ENCODE results near the gene EID2B.

Gene EID2B, protein sequence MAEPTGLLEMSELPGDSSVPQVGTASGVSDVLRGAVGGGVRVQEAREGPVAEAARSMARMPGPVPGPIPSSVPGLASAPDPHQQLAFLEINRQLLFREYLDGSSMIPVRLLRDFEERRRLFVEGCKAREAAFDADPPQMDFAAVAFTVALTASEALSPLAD

DNA sequence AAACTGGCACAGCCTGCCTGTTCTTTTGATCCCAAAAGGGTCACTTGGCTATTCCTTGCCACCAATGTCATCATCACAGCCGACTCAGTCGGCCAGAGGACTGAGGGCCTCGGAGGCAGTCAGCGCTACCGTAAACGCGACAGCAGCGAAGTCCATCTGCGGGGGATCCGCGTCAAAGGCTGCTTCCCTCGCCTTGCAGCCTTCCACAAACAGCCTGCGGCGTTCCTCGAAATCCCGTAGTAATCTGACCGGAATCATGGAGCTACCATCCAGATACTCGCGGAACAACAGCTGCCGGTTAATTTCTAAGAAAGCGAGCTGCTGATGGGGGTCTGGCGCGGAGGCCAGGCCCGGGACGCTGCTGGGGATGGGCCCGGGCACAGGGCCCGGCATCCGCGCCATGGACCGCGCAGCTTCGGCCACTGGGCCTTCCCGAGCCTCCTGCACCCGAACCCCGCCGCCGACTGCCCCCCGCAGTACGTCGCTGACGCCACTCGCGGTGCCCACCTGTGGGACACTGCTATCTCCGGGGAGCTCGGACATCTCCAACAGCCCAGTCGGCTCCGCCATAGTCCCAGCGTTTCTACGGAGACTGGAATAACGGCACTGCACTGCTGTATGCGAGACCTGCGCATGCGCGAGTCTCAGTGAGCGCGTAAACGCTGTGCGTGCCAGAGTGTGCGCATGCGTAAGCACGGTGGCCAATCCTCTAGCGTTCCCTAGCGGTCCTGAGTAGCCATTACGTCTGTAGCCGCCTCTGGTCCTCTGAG, at the start of gene EID2B:
EID2B (minus strand) TSS at position 620 of the 770 bp plus-strand sequence; CDS start at position 570, 50 bp downstream.
- DNase-seq (ENCODE audit: low spot score in 2 of 2) = peak; percentile 93 to 95
- peak; percentile 88 for ATAC-seq (ENCODE audit: low read depth)
- Mint-ChIP-seq H3K4me3 (peak within 1 kb of the TSS; percentile 94), H3K27ac (peak within 1 kb of the TSS; percentile 90), H3K9me3 (no peaks in the 10 kb centered on the region), H3K36me3 (no peaks in the 10 kb centered on the region), H3K27me3 (no peaks in the 10 kb centered on the region), H3K4me1 (peaks cover 9% of the 10 kb centered on the region)

DNA sequence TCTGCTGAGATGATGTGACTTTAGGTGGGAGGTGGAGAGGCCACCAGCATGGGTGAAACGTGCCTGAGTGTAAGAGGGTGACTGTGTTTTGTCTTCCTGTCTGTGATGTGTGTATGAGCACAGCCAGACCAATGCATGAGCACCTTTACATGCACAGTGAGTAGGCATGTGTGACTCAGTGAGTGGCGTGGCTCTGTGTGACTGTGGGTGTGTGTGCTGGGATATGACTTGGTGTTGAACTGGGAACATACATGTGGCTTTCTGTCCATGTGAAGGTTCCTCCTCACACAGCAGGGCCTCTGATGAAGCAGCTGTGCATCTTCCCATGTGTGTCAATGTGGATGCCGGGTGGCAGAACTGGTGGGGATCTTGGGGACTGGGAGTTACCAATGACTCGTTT, 49.8 kb upstream of the EID2B start:
- DNase-seq (ENCODE audit: low spot score in 2 of 2) (no peak), ATAC-seq (ENCODE audit: low read depth) (no peak)

DNA sequence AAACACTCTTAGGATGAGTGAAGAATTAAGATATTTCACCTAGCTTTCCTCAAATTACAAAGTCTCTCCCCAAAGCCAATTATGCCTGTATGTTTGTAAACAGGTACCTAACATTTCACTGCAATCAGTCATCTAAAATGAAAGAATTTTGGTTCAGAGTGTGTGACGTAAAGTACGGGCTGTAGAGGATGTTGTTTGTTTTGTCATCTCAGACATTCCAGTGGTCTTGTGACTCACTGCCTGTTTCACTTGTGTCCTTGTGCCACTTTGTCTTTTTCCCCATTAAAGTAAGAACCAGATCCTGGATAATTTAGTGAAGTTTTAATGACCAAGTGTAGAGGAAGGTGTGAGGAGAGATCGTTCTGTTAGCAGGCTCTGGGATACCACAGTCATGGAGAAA, 36.0 kb upstream of the EID2B start:
- peaks cover 1% of the 10 kb centered on the region for H3K36me3 Mint-ChIP-seq
- peaks cover 7% of the 10 kb centered on the region for H3K9me3 Mint-ChIP-seq
- ATAC-seq (ENCODE audit: low read depth) (no peak), DNase-seq (ENCODE audit: low spot score in 2 of 2) (no peak)
- H3K27ac Mint-ChIP-seq = no peak overlapping the region
- H3K27me3 Mint-ChIP-seq = peaks cover 12% of the 10 kb centered on the region
- no peaks in the 10 kb centered on the region for H3K4me1 Mint-ChIP-seq
- H3K4me3 Mint-ChIP-seq = no peak overlapping the region

More for the DNA sequence above, 49.8 kb upstream of the EID2B start:
- no peak overlapping the region for H3K4me3 Mint-ChIP-seq
- peaks cover 12% of the 10 kb centered on the region for H3K27me3 Mint-ChIP-seq
- H3K4me1 Mint-ChIP-seq = peaks cover 3% of the 10 kb centered on the region
- no peak overlapping the region for H3K27ac Mint-ChIP-seq
- peaks cover 8% of the 10 kb centered on the region for H3K9me3 Mint-ChIP-seq
- peaks cover 2% of the 10 kb centered on the region for H3K36me3 Mint-ChIP-seq

DNA sequence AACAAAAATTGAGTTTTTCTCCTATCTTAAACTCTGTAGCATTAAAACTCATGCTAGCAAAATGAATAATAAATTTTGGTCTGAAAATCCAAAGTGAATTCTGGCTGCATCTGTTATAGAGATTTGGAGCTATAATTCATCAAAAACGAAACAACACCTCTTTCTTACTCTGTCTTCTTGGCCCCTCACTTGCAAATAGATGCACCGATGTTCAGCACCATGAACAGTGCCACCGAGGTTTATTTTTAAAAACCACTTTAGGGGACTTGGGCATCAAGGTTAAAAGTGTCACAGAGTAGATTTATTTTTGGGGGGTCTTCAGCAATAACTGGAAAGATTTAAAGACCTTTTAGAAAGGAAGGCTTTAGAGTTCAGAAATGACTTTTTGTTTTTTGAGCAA, 33.4 kb upstream of the EID2B start:
- Mint-ChIP-seq H3K9me3 (no peaks in the 10 kb centered on the region), H3K4me1 (no peaks in the 10 kb centered on the region), H3K4me3 (no peak overlapping the region), H3K36me3 (no peaks in the 10 kb centered on the region), H3K27ac (no peak overlapping the region), H3K27me3 (peaks cover 6% of the 10 kb centered on the region)
- DNase-seq (ENCODE audit: low spot score in 2 of 2) (no peak), ATAC-seq (ENCODE audit: low read depth) (no peak)

DNA sequence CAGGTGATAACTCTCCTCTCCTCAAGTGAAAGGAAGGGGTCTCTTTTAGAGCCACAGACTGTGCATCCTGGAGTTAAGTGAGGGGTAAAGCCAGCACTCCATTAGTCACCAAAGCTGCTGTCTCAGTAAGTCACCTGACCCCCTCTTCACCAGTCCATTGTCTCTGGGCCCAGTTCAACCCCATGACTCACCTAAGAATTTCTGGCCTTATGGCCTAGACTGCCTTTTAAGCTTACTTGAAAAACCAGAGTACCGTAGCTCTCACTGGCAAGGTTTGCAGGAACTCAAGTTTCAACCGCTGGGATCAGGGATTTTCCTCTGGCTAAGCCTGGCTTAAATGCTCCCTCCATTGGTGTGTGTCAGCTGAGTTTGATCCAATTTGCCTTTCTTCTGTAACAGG, 30.8 kb upstream of the EID2B start:
- H3K27ac Mint-ChIP-seq = no peak overlapping the region
- DNase-seq (ENCODE audit: low spot score in 2 of 2) (no peak), ATAC-seq (ENCODE audit: low read depth) (no peak)
- H3K4me1 Mint-ChIP-seq = peaks cover 6% of the 10 kb centered on the region
- H3K27me3 Mint-ChIP-seq = no peaks in the 10 kb centered on the region
- H3K4me3 Mint-ChIP-seq = no peak overlapping the region
- H3K9me3 Mint-ChIP-seq = no peaks in the 10 kb centered on the region
- H3K36me3 Mint-ChIP-seq = no peaks in the 10 kb centered on the region

DNA sequence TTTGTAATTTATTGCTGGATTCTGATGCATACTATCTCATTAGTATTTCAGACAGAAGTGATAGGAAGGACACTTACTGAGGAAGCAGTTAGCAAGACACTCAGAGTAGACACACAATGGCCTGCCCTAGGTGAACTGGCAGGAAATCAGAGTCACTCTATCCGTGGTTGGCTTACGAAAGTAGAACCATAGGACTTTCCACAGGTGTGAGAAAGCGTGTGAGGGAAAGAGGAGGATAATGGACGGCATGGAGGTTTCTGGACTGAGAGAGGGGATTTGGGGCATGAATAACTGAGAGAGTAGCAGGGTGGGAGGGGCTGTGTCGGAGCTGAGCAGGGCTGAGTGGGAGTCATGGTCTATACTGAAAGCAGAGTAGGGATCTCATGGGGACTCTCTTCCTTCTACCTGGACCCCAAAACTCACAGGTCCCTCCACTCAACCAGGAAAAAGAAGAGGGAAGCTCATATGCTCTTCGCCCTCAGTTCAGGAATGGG, 26.0 kb upstream of the EID2B start:
- peak; percentile 69 for ATAC-seq (ENCODE audit: low read depth)
- no peaks in the 10 kb centered on the region for H3K27me3 Mint-ChIP-seq
- DNase-seq (ENCODE audit: low spot score in 2 of 2) = no peak

DNA sequence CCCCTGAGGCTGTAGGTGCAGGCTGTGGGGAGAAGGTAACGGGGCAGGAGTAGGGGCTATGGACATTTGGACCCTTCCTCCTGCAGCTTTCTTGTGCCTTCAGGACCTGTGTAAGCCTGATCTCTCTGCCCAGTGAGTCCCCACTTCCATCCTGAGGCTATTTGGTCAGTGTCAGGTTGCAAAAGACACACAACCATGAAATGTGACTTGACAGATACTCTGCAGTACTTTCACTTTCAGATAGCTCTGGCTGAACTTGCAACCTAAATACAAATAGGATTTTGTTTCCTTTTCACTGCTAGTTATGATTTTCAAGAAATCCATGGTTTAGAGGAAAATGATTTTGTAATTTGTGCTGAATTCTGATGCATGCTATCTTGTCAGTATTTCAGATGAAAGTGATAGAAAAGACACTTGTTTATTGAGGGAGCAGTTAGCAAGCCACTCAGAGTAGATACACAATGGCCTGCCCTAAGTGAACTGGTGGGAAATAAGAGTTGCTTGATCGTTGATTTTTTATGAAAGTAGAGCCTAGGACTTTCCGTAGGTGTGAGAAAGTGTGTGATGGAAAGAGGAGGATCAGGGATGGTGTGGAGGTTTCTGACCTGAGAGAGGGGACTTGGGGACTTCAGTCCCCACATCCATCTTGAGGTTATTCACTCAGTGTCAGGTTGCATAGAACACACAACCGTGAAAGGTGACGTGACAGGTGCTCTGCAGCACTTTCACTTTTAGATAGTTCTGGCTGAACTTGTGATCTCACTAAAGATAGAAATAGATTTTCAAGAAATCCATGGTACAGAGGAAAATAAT, 25.4 kb upstream of the EID2B start:
- H3K9me3 Mint-ChIP-seq = no peaks in the 10 kb centered on the region
- peaks cover 28% of the 10 kb centered on the region for H3K4me1 Mint-ChIP-seq
- H3K36me3 Mint-ChIP-seq = no peaks in the 10 kb centered on the region
- H3K27me3 Mint-ChIP-seq = no peaks in the 10 kb centered on the region
- peak overlapping the region; percentile 77 for H3K4me3 Mint-ChIP-seq
- ATAC-seq (ENCODE audit: low read depth) (peak; percentile 76), DNase-seq (ENCODE audit: low spot score in 2 of 2) (no peak)
- H3K27ac Mint-ChIP-seq = peak overlapping the region; percentile 86

More for the DNA sequence above, 26.0 kb upstream of the EID2B start:
- H3K4me1 Mint-ChIP-seq = peaks cover 23% of the 10 kb centered on the region
- H3K36me3 Mint-ChIP-seq = no peaks in the 10 kb centered on the region
- peak overlapping the region; percentile 77 for H3K4me3 Mint-ChIP-seq
- H3K27ac Mint-ChIP-seq = peak overlapping the region; percentile 86
- no peaks in the 10 kb centered on the region for H3K9me3 Mint-ChIP-seq

DNA sequence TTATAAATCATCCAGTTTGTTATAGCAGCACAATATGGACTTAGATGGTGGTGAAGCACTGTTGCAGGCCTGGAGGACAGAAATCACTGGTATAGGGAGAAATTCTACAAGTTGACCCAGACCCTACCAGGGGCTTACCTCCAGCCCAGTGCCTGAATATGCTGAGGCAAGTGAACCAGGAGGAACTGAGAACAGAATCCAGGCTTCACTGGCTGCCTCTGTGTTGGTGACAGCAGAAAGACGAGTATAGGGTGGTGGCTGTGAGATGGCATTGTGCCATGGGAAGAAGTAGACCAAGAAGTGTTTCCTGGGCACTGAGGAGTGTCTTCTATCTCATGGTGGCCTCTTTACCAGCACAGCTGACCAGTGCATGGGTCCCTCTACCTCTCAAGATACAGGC, 23.2 kb upstream of the EID2B start:
- ATAC-seq (ENCODE audit: low read depth) (no peak), DNase-seq (ENCODE audit: low spot score in 2 of 2) (no peak)
- Mint-ChIP-seq H3K4me1 (peaks cover 40% of the 10 kb centered on the region), H3K4me3 (no peak overlapping the region), H3K27me3 (no peaks in the 10 kb centered on the region), H3K9me3 (no peaks in the 10 kb centered on the region), H3K27ac (no peak overlapping the region), H3K36me3 (no peaks in the 10 kb centered on the region)

DNA sequence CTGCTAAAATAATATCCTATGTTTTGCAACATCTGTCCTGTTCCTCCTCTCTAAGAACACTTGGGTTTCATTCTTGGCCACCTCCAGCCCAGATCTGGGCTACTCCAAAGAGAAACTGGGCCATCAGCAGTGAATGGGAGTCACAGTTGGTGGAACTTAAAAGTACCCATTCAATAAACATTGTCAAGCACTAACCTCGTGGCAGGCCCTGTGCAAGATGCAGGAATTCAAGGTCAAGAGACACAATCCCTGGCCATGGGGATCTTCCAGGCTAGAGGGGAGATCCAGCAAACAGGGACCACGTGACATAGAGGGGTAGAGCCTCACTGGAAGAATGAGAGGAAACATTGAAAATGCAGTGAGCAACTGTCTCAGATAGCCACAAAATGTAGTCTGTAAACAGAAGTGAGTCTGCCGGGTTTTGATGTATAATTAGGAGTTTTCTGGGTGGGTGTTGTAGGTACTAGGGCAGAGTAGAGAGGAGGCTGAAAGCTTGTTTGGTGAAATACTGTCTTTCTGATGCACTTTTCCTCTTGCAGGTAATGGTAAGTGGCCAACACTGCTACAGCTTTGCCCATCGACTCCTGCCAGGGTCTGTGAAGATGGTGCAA, 22.2 kb upstream of the EID2B start:
- ATAC-seq (ENCODE audit: low read depth) (no peak), DNase-seq (ENCODE audit: low spot score in 2 of 2) (no peak)
- Mint-ChIP-seq H3K27me3 (no peaks in the 10 kb centered on the region), H3K9me3 (no peaks in the 10 kb centered on the region), H3K4me3 (no peak overlapping the region), H3K4me1 (peaks cover 40% of the 10 kb centered on the region), H3K36me3 (no peaks in the 10 kb centered on the region), H3K27ac (no peak overlapping the region)

DNA sequence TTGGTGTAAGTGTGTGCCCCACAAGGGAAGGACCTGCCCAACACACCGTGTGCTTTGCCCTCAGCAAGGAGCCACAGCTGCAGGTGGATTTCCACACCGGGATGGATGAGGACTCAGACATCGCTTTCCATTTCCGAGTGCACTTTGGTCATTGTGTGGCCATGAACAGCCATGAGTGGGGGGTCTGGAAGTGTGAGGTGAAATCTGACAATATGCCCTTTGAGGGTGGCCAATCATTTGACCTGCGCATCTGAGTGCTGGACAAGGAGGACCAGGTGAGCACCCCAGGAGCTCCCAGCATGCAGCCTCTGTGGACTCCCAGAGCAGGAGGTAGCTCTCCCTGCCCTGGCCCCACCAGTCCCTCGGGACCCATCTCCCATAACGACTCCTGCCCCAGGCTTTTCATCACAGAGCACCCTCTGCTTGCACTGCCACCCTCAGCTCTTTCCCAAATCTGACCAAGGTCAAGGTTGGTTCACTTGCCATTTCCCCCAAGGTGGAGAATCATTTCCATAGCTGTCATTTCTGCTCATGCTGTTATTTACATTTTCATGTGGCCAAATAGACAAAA, 20.5 kb upstream of the EID2B start:
- DNase-seq (ENCODE audit: low spot score in 2 of 2) (no peak), ATAC-seq (ENCODE audit: low read depth) (no peak)
- Mint-ChIP-seq H3K4me3 (no peak overlapping the region), H3K36me3 (no peaks in the 10 kb centered on the region), H3K27me3 (no peaks in the 10 kb centered on the region), H3K9me3 (no peaks in the 10 kb centered on the region), H3K4me1 (peaks cover 32% of the 10 kb centered on the region), H3K27ac (no peak overlapping the region)

DNA sequence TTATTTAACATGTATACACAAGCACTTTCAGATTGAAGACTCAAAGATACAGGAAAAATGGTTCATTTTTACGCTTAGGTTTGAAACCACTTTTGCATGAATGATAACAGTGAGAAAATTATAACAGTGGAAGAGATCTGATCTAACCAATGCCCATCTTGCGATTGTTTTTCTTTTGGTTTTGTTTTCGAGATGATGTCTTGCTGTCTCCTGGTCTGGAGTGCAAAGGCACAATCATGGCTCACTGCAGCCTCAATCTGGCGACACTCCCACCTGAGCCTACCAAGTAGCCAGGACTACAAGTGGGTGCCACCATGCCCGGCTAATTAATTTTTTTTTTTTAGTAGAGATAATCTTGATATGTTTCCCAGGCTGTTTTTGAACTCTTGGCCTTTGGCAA, 17.5 kb upstream of the EID2B start:
- Mint-ChIP-seq H3K27me3 (peaks cover 3% of the 10 kb centered on the region), H3K27ac (no peak overlapping the region), H3K4me3 (no peak overlapping the region), H3K36me3 (no peaks in the 10 kb centered on the region), H3K4me1 (peaks cover 16% of the 10 kb centered on the region), H3K9me3 (no peaks in the 10 kb centered on the region)
- ATAC-seq (ENCODE audit: low read depth) (no peak), DNase-seq (ENCODE audit: low spot score in 2 of 2) (no peak)

DNA sequence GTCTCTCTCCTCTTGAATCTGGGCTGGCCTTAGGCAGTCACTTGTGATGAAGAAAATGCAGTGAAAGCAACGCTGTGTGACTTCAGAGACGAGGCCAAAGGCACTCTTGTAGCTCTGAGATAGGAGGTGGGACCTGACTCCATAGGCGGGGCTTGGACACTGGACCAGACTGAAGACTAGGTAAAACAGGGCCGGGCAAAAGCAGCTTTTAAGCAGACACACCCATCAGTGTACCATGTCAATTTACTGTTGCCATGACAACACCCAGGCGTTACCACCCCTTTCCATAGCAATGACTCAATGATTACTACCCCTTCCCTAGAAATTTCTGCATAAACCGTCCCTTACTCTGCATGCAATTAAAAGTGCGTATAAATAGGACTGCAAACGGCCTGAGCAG, 13.9 kb upstream of the EID2B start:
- no peak overlapping the region for H3K4me3 Mint-ChIP-seq
- no peak for DNase-seq (ENCODE audit: low spot score in 2 of 2)
- ATAC-seq (ENCODE audit: low read depth) = no peak
- no peak overlapping the region for H3K27ac Mint-ChIP-seq
- H3K4me1 Mint-ChIP-seq = peaks cover 9% of the 10 kb centered on the region
- H3K9me3 Mint-ChIP-seq = no peaks in the 10 kb centered on the region
- H3K27me3 Mint-ChIP-seq = peaks cover 3% of the 10 kb centered on the region
- no peaks in the 10 kb centered on the region for H3K36me3 Mint-ChIP-seq

DNA sequence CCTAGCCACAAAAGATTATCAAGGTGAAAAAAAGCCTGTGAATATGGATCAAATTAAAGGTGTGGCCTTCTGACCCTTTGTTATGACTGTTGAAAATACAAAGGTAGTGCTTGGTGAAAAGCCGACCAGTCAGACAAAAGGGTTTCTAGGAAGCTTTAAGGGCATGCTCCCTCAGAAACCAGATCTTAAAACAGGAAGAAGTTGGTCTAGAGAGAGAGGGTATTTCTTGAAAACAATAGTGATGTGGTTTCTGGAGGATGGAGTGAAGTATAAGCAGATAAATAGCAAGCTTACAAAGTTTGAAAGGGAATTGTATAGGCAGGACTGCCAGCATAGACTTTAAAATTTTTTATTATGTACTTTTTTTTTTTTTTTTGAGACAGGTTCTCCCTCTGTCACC, 12.3 kb upstream of the EID2B start:
- Mint-ChIP-seq H3K36me3 (no peaks in the 10 kb centered on the region), H3K4me3 (no peak overlapping the region), H3K4me1 (peaks cover 18% of the 10 kb centered on the region), H3K27me3 (peaks cover 3% of the 10 kb centered on the region), H3K9me3 (no peaks in the 10 kb centered on the region), H3K27ac (no peak overlapping the region)
- ATAC-seq (ENCODE audit: low read depth) (no peak), DNase-seq (ENCODE audit: low spot score in 2 of 2) (no peak)
